ENCODE measurements around the gene EARS2.

EARS2 gene

GRCh38 chr16:23534868-23535860 is 22.0 kb downstream of the EARS2 start:
- intact Hi-C loops (cut with DNase I): no loop called here
- DNase-seq: no peak

GRCh38 chr16:23532448-23532847 is 24.7 kb downstream of the EARS2 start:
- no peak for DNase-seq
- intact Hi-C loops (cut with DNase I): no loop called here

- intact Hi-C loops (cut with DNase I): no loop called here
- DNase-seq: no peak
These were observed 27.1 kb downstream of the EARS2 start for GRCh38 chr16:23530062-23530461.

GRCh38 chr16:23528644-23529310 is 28.4 kb downstream of the EARS2 start:
- peak in 10 of 42 donors; percentile 7 to 49 (median 20) for DNase-seq
- intact Hi-C loops (cut with DNase I): no loop called here

GRCh38 chr16:23527961-23528643 is 29.0 kb downstream of the EARS2 start:
- intact Hi-C loops (cut with DNase I): no loop called here

GRCh38 chr16:23524886-23525285 is 32.3 kb downstream of the EARS2 start:
- intact Hi-C loops (cut with DNase I): no loop called here
- no peak for DNase-seq

More at GRCh38 chr16:23527961-23528643, 29.0 kb downstream of the EARS2 start:
- DNase-seq: no peak

- DNase-seq: no peak
- intact Hi-C loops (cut with DNase I): no loop called here
These were observed 33.2 kb downstream of the EARS2 start for GRCh38 chr16:23523876-23524385.

GRCh38 chr16:23523321-23523720 is 33.8 kb downstream of the EARS2 start:
- intact Hi-C loops (cut with DNase I): no loop called here
- no peak for DNase-seq

GRCh38 chr16:23521965-23522364 is 35.2 kb downstream of the EARS2 start:
- intact Hi-C loops (cut with DNase I): no loop called here
- DNase-seq: no peak

- intact Hi-C loops (cut with DNase I): no loop called here
- DNase-seq: no peak
These were observed 36.0 kb downstream of the EARS2 start for GRCh38 chr16:23521037-23521743.

- DNase-seq: no peak
- intact Hi-C loops (cut with DNase I): no loop called here
These were observed 36.6 kb downstream of the EARS2 start for GRCh38 chr16:23520500-23520899.

- intact Hi-C loops (cut with DNase I): no loop called here
- DNase-seq: no peak
These were observed 37.9 kb downstream of the EARS2 start for GRCh38 chr16:23519282-23519681.

- intact Hi-C loops (cut with DNase I): no loop called here
- DNase-seq: no peak
These were observed 38.7 kb downstream of the EARS2 start for GRCh38 chr16:23518435-23518891.

GRCh38 chr16:23516366-23517137 is 40.6 kb downstream of the EARS2 start:
- intact Hi-C loops (cut with DNase I): no loop called here
- DNase-seq: no peak

- no peak for DNase-seq
- intact Hi-C loops (cut with DNase I): no loop called here
These were observed 41.3 kb downstream of the EARS2 start for GRCh38 chr16:23515881-23516280.

GRCh38 chr16:23514381-23515152 is 42.6 kb downstream of the EARS2 start:
- intact Hi-C loops (cut with DNase I): no loop called here
- DNase-seq: no peak

GRCh38 chr16:23512168-23512695 is 44.9 kb downstream of the EARS2 start:
- no peak for DNase-seq
- intact Hi-C loops (cut with DNase I): no loop called here

All from head of caudate nucleus (tissue), 42 donors.